Activated T-helper 17 cell treated with anti-CD3 and anti-CD28 coated beads, Interleukin-2, amount 50 U/mL, for 72 hours (primary cell): ENCODE results near the gene GLA. TPM values are rescaled to one million over a fixed set of nuclear protein-coding genes. Genes with fewer than 3 reads are reported as not detected.
A peak's percentile ranks its signal among the peaks of the same experiment; 100 is the strongest.

Experiments
- ATAC-seq: fragments of 150-1000 bp; cut with Tn5 transposase; replicated peaks from 2 replicates; pipeline ENCODE4 v1.10.0; 2021; ENCODE audit warnings: mild to moderate bottlenecking, moderate library complexity
- H3K27ac Mint-ChIP-seq: one replicate; pipeline ENCODE4 v1.8.0; 2022; ENCODE audit warnings: mixed read lengths
- H3K27me3 Mint-ChIP-seq: one replicate; pipeline ENCODE4 v1.8.0; 2022; ENCODE audit warnings: mixed read lengths
- H3K36me3 Mint-ChIP-seq: one replicate; pipeline ENCODE4 v1.8.0; 2022; ENCODE audit warnings: low read depth, mild to moderate bottlenecking, mixed read lengths
- H3K4me1 Mint-ChIP-seq: one replicate; pipeline ENCODE4 v1.8.0; 2022; ENCODE audit warnings: mixed read lengths
- H3K4me3 Mint-ChIP-seq: one replicate; pipeline ENCODE4 v1.8.0; 2022; ENCODE audit warnings: mild to moderate bottlenecking, mixed read lengths
- H3K9me3 Mint-ChIP-seq: one replicate; pipeline ENCODE4 v1.8.0; 2022; ENCODE audit warnings: mixed read lengths
- total RNA-seq, 2 donors: library from RNA; stranded (reverse); gene quantifications; one replicate each; pipeline ENCODE4 v1.2.3, GENCODE V29; 2022

GLA gene
- 10 to 100 TPM; 64.9 to 67.2 TPM for total RNA-seq

DNA sequence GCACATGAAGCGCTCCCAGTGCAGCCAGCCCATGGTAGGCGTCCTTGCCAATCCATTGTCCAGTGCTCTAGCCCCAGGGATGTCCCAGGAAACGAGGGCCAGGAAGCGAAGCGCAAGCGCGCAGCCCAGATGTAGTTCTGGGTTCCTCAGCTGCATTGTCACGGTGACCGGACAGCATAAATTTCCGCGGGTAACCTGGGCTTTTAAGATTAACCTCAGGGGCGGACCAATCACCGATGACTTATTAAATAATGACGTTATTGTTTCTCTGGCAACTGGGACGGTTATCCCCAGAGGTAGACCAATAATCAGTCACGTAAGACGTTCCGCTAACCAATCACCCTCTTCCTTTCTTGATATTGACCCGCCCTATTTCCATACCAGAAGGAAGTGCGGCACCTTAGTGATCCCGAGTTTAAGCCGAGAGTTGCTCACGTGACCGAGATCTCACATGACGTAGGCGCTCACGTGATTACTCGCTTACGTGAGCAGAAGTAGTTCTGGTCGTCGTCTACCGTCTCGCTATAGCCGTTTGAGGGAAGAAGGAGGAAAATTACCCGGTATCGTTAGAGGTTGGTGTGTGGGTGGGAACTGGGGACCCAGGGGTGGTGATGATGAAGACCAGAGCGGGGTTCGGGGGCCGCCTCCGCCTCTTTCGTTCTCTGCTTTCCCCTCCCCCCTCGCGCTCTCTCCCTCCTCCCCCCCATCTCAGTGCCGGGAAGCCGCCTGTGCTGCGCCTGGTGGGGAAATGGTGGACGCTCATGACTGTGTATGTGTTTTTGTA, at the start of gene GLA, which contains the start of gene HNRNPH2:
GLA (minus strand) TSS at position 178 of the 784 bp plus-strand sequence; CDS start at position 156, 22 bp downstream.
HNRNPH2 (plus strand) TSS at position 475 of the 784 bp plus-strand sequence. CDS start 3,767 bp downstream, outside the sequence.
- H3K9me3 Mint-ChIP-seq = no peaks in the 10 kb centered on the region
- H3K27me3 Mint-ChIP-seq = no peaks in the 10 kb centered on the region

DNA sequence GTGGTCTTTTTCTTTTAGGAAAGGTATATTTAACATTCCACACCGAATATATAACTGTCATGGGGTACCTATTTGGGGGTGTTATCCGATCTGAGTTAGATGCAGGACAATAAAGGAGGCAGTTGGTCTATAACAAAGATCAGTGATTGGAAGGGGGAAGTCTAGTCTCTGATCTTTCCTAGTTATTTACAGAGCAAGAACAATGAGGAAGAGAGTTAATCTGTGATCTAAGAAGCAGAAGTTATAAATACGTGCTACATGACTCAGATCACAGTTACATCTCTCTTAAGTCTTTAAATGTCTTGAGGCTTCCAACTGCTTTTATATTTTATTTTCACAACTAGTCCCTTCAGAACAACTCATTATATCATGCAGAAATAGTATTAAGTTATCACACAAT, 44.3 kb upstream of the GLA start:
- Mint-ChIP-seq H3K4me1 (no peaks in the 10 kb centered on the region), H3K27ac (no peak overlapping the region), H3K27me3 (no peaks in the 10 kb centered on the region), H3K4me3 (no peak overlapping the region), H3K36me3 (peaks cover 14% of the 10 kb centered on the region), H3K9me3 (no peaks in the 10 kb centered on the region)
- no peak for ATAC-seq

More for the DNA sequence above, at the start of gene GLA, which contains the start of gene HNRNPH2:
- peaks cover 15% of the 10 kb centered on the region for H3K4me1 Mint-ChIP-seq
- H3K36me3 Mint-ChIP-seq = peaks cover 64% of the 10 kb centered on the region
- peak; percentile 93 for ATAC-seq
- H3K4me3 Mint-ChIP-seq = peak within 1 kb of the TSS; percentile 90
- peak within 1 kb of the TSS; percentile 94 for H3K27ac Mint-ChIP-seq

DNA sequence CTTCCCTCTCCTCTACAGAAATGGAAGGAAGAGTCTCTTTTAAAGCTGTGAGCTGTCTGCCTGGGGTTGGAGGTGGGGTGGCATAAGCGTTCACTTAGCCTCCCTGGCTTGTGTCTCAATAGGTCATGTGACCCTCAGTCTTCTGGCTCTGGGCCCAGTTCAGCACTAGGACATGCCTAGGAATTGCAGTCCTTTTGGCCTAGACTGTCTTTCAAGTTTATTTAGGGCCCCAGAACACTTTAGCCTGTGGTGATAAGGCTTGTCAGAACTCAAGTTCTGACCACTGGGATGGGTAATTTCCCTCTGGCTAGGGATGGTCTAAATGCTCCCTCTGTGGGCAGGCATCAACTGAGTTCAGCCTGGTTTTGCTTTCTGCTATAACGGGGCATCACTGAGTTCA, 43.2 kb upstream of the GLA start:
- H3K4me3 Mint-ChIP-seq = no peak overlapping the region
- H3K36me3 Mint-ChIP-seq = peaks cover 17% of the 10 kb centered on the region
- H3K9me3 Mint-ChIP-seq = no peaks in the 10 kb centered on the region
- H3K4me1 Mint-ChIP-seq = no peaks in the 10 kb centered on the region
- no peak overlapping the region for H3K27ac Mint-ChIP-seq
- H3K27me3 Mint-ChIP-seq = no peaks in the 10 kb centered on the region
- no peak for ATAC-seq

DNA sequence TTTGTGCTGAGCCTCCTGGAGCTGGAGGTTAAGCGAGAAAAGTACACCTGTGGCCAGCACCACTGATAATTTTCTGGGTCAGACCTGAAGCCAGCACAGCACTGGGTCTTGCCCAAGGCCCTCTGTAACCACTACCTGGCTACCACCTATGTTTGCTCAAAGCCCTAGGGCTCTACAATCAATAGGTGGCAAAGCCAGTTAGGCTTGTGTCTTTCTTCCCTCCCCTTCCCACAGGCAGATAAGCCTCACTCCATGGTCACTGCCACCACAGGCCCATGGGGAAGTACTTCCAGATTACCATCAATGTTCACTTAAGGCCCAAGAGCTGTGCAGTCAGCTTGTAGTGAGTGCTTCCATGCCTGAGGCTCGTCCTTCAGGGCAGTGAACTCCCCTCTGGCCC, 42.4 kb upstream of the GLA start:
- ATAC-seq = no peak
- H3K9me3 Mint-ChIP-seq = no peaks in the 10 kb centered on the region
- no peaks in the 10 kb centered on the region for H3K4me1 Mint-ChIP-seq
- H3K27me3 Mint-ChIP-seq = no peaks in the 10 kb centered on the region
- H3K36me3 Mint-ChIP-seq = peaks cover 19% of the 10 kb centered on the region
- no peak overlapping the region for H3K4me3 Mint-ChIP-seq
- no peak overlapping the region for H3K27ac Mint-ChIP-seq

DNA sequence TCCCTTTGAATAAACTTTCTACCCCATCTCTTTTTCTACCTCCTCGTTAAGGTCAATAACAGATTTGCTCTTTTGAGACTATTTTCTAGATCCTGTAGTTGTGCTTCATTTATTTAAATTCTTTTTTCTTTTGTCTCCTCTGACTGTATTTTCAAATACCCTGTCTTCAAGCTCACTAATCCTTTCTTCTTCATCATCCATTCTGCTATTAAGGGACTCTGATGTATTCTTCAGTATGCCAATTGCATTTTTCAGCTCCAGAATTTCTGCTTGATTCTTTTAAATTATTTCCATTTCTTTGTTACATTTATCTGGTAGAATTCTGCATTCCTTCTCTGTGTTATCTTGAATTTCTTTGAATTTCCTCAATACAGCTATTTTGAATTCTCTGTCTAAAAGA, 41.6 kb upstream of the GLA start:
- Mint-ChIP-seq H3K9me3 (no peaks in the 10 kb centered on the region), H3K36me3 (peaks cover 23% of the 10 kb centered on the region), H3K4me1 (no peaks in the 10 kb centered on the region), H3K4me3 (no peak overlapping the region), H3K27me3 (no peaks in the 10 kb centered on the region), H3K27ac (no peak overlapping the region)
- no peak for ATAC-seq

DNA sequence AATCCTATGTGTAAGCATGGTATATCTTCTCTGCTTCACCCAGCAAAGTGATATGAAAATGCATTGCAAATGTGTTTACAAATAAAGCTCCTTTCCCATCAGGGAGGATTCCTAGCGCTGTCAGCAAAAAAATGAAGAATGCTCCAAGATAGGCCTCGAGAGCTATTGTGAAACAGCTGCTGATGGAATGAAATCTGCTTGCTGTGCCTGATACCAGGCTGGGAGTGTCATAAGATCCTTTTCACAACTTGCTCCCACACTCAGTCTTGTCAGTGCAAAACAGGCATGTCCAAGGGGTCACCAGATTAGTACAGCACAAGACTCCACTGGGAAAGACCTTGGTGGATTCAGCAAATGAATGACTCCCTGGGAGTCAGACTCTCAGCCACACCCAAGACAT, 34.4 kb upstream of the GLA start:
- ATAC-seq = no peak
- Mint-ChIP-seq H3K4me3 (no peak overlapping the region), H3K9me3 (no peaks in the 10 kb centered on the region), H3K36me3 (peaks cover 44% of the 10 kb centered on the region), H3K4me1 (no peaks in the 10 kb centered on the region), H3K27me3 (no peaks in the 10 kb centered on the region), H3K27ac (no peak overlapping the region)

DNA sequence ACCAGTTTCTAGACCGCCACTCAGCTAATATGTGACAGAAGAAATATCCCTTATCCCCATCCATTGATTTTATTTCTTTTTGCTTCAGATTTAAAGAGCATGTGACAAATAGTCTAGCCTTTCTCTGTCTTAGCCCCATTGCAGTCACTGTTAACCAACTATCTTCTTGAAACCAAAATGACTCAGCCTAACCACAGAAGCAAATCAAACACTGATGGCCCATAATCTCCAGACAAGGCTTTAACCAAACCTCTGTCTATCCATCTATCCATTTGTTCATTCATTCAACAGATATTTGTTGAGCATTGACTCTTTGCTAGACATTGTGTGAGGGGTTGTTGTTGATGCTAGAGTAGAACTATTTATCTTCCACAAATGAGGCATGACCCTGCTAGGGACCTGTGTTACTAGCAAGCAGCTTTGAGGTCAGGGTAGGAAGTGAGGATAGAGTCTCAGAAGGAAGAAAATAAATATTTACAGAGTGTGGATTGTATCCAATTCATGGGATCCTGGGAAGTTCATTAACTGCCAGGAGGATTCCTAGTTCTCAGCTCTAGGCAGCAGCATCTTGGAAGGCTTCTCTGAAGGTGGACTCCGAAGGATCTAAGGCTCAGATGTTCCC, 22.8 kb upstream of the GLA start:
- peak; percentile 93 for ATAC-seq
- H3K27me3 Mint-ChIP-seq = no peaks in the 10 kb centered on the region
- H3K4me1 Mint-ChIP-seq = peaks cover 13% of the 10 kb centered on the region
- peak overlapping the region; percentile 89 for H3K27ac Mint-ChIP-seq
- H3K9me3 Mint-ChIP-seq = no peaks in the 10 kb centered on the region
- peak overlapping the region; percentile 67 for H3K4me3 Mint-ChIP-seq
- H3K36me3 Mint-ChIP-seq = peaks cover 34% of the 10 kb centered on the region

DNA sequence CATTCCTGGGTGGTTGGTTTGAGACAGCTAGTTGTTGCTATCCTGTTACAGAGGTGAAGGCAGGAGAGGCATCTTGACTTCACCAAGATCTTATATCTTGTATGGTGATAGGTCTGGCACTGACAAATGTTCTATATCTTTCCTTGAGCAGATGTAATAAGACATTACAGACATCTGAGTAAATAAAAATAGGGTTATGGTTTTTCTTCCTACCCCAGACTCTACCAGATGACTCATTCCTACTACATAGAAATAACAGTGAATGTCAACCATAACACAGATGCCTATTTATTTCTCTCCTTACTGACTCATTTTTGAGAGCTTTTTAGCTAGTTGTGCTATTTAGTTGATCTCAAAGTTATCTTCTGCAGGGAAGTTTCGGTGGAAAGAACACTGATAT, 22.2 kb upstream of the GLA start:
- H3K4me1 Mint-ChIP-seq = peaks cover 13% of the 10 kb centered on the region
- H3K4me3 Mint-ChIP-seq = peak overlapping the region; percentile 67
- H3K27me3 Mint-ChIP-seq = no peaks in the 10 kb centered on the region
- peak; percentile 93 for ATAC-seq
- no peaks in the 10 kb centered on the region for H3K9me3 Mint-ChIP-seq
- H3K27ac Mint-ChIP-seq = peak overlapping the region; percentile 89
- H3K36me3 Mint-ChIP-seq = peaks cover 37% of the 10 kb centered on the region

DNA sequence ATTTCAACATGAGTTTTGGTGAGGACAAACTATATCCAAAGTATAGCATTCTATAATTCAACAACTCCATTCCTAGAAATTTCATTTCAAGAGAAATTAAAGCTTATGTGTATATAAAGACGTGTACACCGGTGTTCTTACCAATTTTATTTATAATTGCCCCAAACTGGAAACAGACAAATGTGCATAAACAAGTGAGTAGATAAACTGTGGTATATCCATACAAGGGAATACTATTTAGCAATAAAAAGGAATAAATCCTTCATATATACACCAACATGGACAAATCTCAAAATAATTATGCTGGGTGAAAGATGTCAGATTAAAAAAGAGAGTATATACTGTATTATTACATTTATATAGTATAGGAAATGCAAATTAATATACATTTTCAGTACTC, 20.2 kb upstream of the GLA start:
- Mint-ChIP-seq H3K4me3 (no peak overlapping the region), H3K9me3 (no peaks in the 10 kb centered on the region), H3K27me3 (no peaks in the 10 kb centered on the region), H3K36me3 (peaks cover 43% of the 10 kb centered on the region), H3K4me1 (peaks cover 13% of the 10 kb centered on the region), H3K27ac (no peak overlapping the region)
- no peak for ATAC-seq

DNA sequence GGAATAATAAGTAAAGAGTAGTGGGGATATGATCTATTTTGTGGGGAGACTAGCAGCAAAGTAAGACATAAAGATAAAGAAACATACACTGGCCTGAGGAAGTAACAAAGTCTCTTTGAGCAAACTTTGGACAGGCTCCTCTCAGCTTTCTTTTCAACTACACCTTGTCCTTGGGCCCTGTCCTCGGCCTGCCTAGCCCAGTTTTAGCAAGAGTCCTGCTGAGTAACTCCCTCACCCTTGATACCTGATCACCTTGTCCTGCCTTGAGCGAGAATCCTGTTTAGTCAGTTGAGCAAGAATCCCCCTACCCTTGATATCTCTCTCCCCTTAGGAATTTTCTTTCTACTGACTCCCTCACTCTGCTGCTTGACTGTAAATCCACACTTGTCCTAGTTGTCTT, 11.8 kb upstream of the GLA start:
- H3K36me3 Mint-ChIP-seq = peaks cover 1% of the 10 kb centered on the region
- no peaks in the 10 kb centered on the region for H3K9me3 Mint-ChIP-seq
- peak overlapping the region; percentile 99 for H3K27ac Mint-ChIP-seq
- H3K4me3 Mint-ChIP-seq = peak overlapping the region; percentile 91
- no peaks in the 10 kb centered on the region for H3K27me3 Mint-ChIP-seq
- H3K4me1 Mint-ChIP-seq = peaks cover 24% of the 10 kb centered on the region
- ATAC-seq = no peak

DNA sequence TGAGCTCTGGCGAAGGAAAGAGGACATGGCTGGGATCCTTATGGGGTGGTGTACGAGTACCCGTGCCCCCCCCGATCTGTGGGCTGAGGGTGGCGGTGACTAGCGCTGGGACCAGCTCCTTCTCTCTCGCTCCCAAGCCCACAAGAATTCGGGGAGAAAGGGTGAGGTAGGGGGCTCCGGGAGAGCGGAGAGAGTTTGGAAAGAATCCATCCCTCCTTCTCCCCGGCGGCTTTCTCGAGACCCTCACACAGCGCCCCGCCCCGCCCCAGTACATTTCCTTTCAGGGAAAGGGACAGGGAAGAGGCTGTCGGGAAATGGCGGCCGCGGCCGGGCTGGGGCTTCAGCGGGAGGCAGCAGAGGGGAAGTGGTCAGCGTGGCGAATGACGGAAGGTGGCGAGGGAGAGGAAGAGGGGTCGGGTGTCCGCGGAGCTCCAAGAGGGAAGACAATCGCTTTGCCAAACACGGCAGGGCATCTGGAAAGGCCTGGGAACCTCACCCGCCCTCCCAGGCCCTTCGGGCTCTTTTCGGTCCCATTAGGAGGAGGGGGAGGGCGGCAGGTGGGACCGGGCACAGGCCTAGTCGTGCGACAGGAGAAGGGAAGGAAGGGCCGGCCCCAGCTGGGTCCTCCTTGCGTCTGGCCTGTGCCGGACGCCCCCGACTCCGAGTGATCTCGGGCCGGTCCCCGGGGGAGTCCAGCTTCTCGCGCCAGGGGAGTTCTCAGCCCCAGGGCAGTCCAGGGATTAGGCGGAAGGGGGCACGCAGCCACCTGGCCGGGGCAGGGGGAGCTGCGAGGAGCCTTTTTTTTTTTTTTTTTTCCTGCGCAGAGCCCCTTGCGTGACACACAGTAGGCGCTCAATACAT, 10.5 kb upstream of the GLA start:
- Mint-ChIP-seq H3K9me3 (no peaks in the 10 kb centered on the region), H3K27ac (peak overlapping the region; percentile 99), H3K36me3 (peaks cover 7% of the 10 kb centered on the region), H3K4me3 (peak overlapping the region; percentile 91), H3K4me1 (peaks cover 24% of the 10 kb centered on the region), H3K27me3 (no peaks in the 10 kb centered on the region)
- ATAC-seq = peak; percentile 67

DNA sequence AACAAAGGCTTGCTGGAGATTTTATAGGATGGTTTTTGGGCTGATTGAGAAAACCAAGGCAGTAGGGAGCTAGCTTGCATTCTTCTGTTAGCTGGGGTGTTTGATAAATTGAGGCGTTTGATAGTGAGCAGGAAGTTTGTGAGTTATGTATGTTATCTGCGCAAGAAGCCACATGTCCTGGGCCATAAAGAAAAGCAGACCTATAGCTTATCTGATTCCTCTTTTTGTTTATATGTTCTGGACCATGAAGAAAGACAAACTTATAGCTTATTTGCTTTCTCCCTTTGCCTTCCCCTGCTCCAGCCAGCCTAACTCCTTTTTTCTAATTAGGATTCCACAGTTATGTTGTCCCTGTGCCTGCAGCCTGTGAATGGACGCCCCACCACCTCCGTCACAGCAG, 9.5 kb upstream of the GLA start:
- H3K4me3 Mint-ChIP-seq = peak overlapping the region; percentile 91
- ATAC-seq = no peak
- no peaks in the 10 kb centered on the region for H3K27me3 Mint-ChIP-seq
- peaks cover 17% of the 10 kb centered on the region for H3K36me3 Mint-ChIP-seq
- H3K4me1 Mint-ChIP-seq = peaks cover 35% of the 10 kb centered on the region
- H3K9me3 Mint-ChIP-seq = no peaks in the 10 kb centered on the region
- peak overlapping the region; percentile 99 for H3K27ac Mint-ChIP-seq

DNA sequence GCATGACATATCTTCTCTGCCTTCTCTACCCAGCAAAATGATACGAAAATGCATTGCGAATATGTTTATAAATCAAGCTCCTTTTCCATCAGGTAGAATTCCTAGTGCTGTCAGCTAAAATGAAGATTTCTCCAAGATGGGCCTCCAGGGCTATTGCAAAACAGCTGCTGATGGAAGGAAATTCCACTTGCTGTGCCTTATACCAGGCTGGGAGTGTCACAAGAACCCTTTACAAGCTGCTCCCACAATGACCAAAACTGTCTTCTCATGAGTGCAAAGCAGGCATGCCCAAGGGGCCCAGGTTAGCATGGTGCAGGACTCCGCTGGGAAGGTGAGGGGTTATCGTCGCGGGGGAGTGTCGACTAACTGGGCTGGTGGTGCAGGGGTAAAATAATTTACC, 9.0 kb upstream of the GLA start:
- peaks cover 35% of the 10 kb centered on the region for H3K4me1 Mint-ChIP-seq
- peaks cover 22% of the 10 kb centered on the region for H3K36me3 Mint-ChIP-seq
- H3K4me3 Mint-ChIP-seq = peak overlapping the region; percentile 91
- H3K27me3 Mint-ChIP-seq = no peaks in the 10 kb centered on the region
- no peak for ATAC-seq
- no peaks in the 10 kb centered on the region for H3K9me3 Mint-ChIP-seq
- peak overlapping the region; percentile 99 for H3K27ac Mint-ChIP-seq
